ENCODE data around the gene MCM3AP. TPM values are rescaled to one million over a fixed set of nuclear protein-coding genes. Genes with fewer than 3 reads are reported as not detected.
"Not testable (repeated sequence)": the region's sequence is repeated elsewhere in the genome, so short reads cannot be mapped to it uniquely, and the experiment has no call there.

MCM3AP gene
- total RNA-seq, 1 donor: 60.9 TPM

DNA sequence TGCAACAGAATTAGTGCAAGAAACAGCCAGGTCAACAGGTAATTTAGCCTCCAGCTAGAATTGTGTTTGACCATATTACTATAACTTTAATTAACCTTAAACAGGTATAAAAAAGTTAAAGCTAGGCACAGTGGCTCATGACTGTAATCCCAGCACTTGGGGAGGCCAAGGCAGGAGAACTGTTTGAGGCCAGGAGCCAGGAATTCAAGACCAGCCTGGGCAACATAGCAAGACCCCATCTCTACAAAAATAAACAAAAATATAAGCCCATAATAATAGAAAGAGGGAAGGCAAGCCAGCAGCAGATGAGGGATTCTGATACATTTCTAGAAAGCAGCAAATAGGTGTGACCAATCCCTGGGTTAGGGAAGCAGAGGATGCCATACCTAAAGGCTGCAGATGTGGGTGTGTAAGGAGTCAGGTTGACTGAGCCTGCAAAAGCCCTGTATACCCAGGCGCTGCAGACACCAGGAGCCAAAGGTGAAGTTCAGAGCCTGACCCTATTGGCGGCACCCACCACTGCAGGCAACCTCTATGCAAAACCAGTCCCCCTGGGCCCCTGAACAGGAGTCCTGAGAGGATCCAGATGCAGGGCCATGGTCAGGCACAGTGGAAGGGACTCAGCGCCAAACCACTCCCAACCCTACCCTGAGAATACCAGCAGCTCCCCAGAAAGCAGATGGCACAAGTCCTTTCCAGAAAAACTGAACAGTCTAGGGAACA is 37.6 kb downstream of the MCM3AP start:
- DNase-seq (ENCODE audit: low read depth): no peak
- TF ChIP-seq, protein P1, sequence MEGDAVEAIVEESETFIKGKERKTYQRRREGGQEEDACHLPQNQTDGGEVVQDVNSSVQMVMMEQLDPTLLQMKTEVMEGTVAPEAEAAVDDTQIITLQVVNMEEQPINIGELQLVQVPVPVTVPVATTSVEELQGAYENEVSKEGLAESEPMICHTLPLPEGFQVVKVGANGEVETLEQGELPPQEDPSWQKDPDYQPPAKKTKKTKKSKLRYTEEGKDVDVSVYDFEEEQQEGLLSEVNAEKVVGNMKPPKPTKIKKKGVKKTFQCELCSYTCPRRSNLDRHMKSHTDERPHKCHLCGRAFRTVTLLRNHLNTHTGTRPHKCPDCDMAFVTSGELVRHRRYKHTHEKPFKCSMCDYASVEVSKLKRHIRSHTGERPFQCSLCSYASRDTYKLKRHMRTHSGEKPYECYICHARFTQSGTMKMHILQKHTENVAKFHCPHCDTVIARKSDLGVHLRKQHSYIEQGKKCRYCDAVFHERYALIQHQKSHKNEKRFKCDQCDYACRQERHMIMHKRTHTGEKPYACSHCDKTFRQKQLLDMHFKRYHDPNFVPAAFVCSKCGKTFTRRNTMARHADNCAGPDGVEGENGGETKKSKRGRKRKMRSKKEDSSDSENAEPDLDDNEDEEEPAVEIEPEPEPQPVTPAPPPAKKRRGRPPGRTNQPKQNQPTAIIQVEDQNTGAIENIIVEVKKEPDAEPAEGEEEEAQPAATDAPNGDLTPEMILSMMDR (IDR thresholded peaks at IDR 0.05; ENCODE audit: insufficient read depth, low read depth, low read length): no peak
- H3K4me3 ChIP-seq (ENCODE audit: low read depth, low read length): no peak overlapping the region

GRCh38 chr21:46246345-46246744 is 39.1 kb downstream of the MCM3AP start:
- TF ChIP-seq, protein P1 (IDR thresholded peaks at IDR 0.05; ENCODE audit: insufficient read depth, low read depth, low read length): no peak
- H3K4me3 ChIP-seq (ENCODE audit: low read depth, low read length): no peak overlapping the region
- DNase-seq (ENCODE audit: low read depth): no peak

DNA sequence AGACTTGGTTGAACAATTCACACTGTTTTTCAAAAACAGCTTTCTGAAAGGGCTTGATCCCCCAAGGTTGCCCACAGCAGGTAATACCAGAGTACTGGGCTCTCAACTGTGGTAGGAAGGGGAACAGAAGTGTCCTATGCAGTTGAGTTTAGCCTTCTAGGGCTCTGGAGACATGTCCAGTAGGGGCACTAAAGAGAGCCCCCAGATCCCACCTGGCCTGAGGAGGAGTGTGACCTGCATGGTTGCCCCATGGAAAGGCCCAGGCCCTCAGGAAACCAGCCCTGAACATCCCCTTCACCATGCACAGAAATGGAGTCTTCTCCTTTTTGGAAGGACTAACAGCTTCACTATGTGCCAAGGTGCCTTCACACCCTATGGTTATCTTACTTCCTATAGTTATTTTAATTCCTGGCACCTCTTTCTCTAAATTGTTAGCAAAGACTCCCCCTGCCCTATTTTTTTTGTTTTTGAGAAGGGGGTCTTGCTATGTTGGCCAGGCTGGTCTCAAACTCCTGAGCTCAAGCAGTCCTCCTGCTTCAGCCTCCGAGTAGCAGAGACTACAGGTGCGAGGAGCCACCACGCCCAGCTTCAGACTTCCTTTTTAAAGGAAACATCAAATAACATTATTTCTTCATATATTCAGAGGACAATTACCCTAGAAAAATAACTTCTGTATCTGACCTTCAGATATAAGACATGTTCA is 40.0 kb downstream of the MCM3AP start:
- DNase-seq (ENCODE audit: low read depth): no peak
- TF ChIP-seq, protein P1 (IDR thresholded peaks at IDR 0.05; ENCODE audit: insufficient read depth, low read depth, low read length): no peak
- no peak overlapping the region for H3K4me3 ChIP-seq (ENCODE audit: low read depth, low read length)

DNA sequence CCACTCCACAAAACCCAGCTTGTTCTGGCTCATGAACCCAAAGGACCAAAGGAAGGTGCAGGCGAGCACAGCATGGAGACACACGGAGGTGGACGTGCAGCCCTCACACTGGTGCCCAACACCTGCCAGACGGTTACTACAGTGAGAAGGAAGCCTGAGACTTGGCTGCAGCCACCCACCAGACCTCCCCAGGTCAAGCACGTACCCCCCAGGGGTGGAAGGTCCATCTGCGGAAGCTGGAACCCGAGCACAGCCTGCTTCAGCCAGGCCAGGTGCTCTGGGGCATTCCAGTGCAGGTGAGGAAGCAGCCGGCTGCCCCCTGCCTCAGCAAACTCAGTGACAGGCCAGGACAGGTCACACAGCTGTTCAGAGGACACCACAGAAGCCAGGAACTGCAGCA is 40.8 kb downstream of the MCM3AP start:
- DNase-seq (ENCODE audit: low read depth): no peak
- H3K4me3 ChIP-seq (ENCODE audit: low read depth, low read length): no peak overlapping the region

GRCh38 chr21:46243960-46244361 is 41.5 kb downstream of the MCM3AP start:
- TF ChIP-seq, protein P1 (IDR thresholded peaks at IDR 0.05; ENCODE audit: insufficient read depth, low read depth, low read length): no peak

More for the DNA sequence above, 40.8 kb downstream of the MCM3AP start:
- TF ChIP-seq, protein P1 (IDR thresholded peaks at IDR 0.05; ENCODE audit: insufficient read depth, low read depth, low read length): no peak

DNA sequence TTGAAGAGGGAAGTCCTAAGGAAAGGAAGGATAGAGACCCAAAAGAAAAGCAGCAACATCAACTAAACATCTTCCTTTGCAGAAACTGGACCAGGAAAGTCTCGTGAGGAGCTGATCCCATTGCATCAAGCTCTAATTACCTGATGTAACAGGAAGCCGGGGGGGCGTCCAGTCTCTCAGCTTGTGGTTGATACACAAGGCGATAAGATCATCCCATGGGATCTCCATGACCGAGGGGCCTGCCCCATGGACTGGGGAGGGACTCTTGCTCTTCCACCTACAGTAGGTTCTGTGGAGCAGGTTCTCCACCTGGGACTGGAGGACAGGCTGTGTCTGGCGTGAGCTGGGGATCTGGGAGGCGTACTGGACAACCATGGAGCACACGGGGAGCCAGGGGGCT is 42.1 kb downstream of the MCM3AP start:
- TF ChIP-seq, protein P1 (IDR thresholded peaks at IDR 0.05; ENCODE audit: insufficient read depth, low read depth, low read length): no peak
- no peak overlapping the region for H3K4me3 ChIP-seq (ENCODE audit: low read depth, low read length)
- no peak for DNase-seq (ENCODE audit: low read depth)

More at GRCh38 chr21:46243960-46244361, 41.5 kb downstream of the MCM3AP start:
- DNase-seq (ENCODE audit: low read depth): no peak
- H3K4me3 ChIP-seq (ENCODE audit: low read depth, low read length): no peak overlapping the region

- not testable (repeated sequence) for DNase-seq (ENCODE audit: low read depth); H3K4me3 ChIP-seq (ENCODE audit: low read depth, low read length)
These were observed 43.8 kb downstream of the MCM3AP start for GRCh38 chr21:46241577-46241976.

Measured in fibroblast of villous mesenchyme (primary cell).